ENCODE data around the gene MIER2. TPM values are rescaled to one million over a fixed set of nuclear protein-coding genes. Genes with fewer than 3 reads are reported as not detected.
A peak's percentile ranks its signal among the peaks of the same experiment; 100 is the strongest.

Gene MIER2
- total RNA-seq, 2 donors from 2014 or later = 3.1 to 9.6 TPM

DNA sequence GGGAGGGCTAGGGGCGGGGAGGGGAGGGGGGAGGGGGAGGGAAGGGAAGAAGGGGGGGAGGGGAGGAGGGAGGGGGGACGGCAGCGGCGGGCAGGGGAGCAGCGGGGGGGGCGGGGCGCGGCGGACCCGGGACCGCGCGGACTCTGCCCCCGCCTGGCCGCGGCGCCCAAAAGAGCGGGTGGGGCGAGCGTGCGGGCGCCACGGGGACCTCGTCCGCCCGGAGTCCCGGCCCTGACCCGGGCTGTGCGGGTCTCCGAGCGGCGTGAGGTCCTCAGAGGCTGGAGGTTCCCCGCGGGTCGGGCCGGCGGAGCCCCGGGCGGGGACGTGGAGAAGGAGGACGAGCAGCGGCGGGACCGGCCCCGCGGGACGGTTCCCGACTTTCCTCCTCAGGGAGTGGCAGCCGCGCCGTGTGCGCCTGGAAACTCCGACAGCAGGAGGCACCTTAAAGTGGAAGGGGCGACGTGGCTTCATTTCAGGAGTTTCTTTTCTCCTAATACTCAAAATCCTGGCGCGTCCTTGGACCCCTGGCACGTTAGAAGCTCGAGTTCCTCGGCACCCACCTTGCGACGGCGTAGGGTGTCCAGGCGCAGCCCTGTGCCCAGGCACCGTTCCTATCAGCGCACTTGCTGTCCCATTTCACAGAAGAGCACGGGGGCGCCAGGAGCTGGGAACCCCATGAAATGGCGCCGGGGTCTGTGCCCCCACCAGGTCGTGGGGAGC lies 52.9 kb downstream of the MIER2 start:
- intact Hi-C loops (cut with DNase I) = no loop called here
- 29 to 67% methylated on average over 3 to 58 of the region's 71 CpGs for WGBS, 2 donors
- H3K27ac ChIP-seq = peak overlapping the region; percentile 55 to 69 (median 60)
- H3K9me3 ChIP-seq = no peaks in the 10 kb centered on the region
- no peak overlapping the region for H3K4me3 ChIP-seq
- no peaks in the 10 kb centered on the region for H3K36me3 ChIP-seq (replicated peaks in 1 of 2; ENCODE audit: insufficient read depth in 1 of 2, low read depth in 2 of 2)
- TF ChIP-seq, protein P1, sequence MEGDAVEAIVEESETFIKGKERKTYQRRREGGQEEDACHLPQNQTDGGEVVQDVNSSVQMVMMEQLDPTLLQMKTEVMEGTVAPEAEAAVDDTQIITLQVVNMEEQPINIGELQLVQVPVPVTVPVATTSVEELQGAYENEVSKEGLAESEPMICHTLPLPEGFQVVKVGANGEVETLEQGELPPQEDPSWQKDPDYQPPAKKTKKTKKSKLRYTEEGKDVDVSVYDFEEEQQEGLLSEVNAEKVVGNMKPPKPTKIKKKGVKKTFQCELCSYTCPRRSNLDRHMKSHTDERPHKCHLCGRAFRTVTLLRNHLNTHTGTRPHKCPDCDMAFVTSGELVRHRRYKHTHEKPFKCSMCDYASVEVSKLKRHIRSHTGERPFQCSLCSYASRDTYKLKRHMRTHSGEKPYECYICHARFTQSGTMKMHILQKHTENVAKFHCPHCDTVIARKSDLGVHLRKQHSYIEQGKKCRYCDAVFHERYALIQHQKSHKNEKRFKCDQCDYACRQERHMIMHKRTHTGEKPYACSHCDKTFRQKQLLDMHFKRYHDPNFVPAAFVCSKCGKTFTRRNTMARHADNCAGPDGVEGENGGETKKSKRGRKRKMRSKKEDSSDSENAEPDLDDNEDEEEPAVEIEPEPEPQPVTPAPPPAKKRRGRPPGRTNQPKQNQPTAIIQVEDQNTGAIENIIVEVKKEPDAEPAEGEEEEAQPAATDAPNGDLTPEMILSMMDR (IDR thresholded peaks at IDR 0.05) = no peak
- no peak for TF ChIP-seq POLR2A (IDR thresholded peaks at IDR 0.05)
- peaks cover 52% of the 10 kb centered on the region for H3K4me1 ChIP-seq
- H3K27me3 ChIP-seq = peaks cover 0 to 15% of the 10 kb centered on the region in 2 donors
- no peak for ATAC-seq
- peak in 1 of 4 donors; percentile 58 for DNase-seq

DNA sequence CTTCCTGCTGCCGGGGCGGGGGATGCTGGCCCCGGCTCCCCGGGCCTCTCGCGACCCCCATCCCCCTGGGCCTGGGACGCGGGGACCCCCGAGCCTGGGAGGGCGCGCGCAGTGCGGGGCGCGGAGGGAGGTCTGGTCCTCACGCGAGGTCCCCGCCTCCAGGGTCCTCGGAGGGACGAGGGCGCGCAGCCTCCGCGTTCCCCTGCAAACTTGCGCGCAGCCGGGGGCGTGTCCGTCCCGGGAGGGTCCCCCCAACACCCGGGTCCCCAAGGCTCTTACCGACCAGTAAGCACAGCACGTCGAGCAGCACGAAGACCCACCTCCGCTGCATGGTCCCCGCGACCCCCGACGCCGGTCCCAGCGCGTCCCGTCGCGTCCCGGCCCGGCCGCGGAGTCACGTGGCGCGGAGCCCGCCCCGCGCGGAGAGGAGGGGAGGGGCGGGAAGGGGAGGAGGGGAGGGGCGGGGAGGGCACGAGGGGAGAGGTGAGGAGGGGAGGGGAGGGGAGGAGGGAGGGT lies 53.5 kb downstream of the MIER2 start, which contains the start of gene PLPP2:
TSS of gene PLPP2 (minus strand) at position 398 of the 516 bp plus-strand sequence. CDS start at position 331, 67 bp downstream.
- TF ChIP-seq, protein P1 (IDR thresholded peaks at IDR 0.05) = no peak
- peak in 1 of 3 donors; percentile 35 for TF ChIP-seq POLR2A (IDR thresholded peaks at IDR 0.05)
- 2% methylated on average over 16 of the region's 60 CpGs; no CpG with 5 or more reads in 1 of the 2 donors for WGBS, 2 donors
- Histone ChIP-seq H3K27me3 (peaks cover 0 to 15% of the 10 kb centered on the region in 2 donors), H3K27ac (peak within 1 kb of the TSS; percentile 86 to 97 (median 92)), H3K4me3 (peak within 1 kb of the TSS in 1 of 2 donors; percentile 0), H3K36me3 (replicated peaks in 1 of 2; ENCODE audit: insufficient read depth in 1 of 2, low read depth in 2 of 2) (no peaks in the 10 kb centered on the region), H3K4me1 (peaks cover 52% of the 10 kb centered on the region), H3K9me3 (no peaks in the 10 kb centered on the region)
- peak; percentile 19 for ATAC-seq
- peak in 1 of 4 donors; percentile 33 for DNase-seq
- intact Hi-C loops (cut with DNase I) = no loop called here

DNA sequence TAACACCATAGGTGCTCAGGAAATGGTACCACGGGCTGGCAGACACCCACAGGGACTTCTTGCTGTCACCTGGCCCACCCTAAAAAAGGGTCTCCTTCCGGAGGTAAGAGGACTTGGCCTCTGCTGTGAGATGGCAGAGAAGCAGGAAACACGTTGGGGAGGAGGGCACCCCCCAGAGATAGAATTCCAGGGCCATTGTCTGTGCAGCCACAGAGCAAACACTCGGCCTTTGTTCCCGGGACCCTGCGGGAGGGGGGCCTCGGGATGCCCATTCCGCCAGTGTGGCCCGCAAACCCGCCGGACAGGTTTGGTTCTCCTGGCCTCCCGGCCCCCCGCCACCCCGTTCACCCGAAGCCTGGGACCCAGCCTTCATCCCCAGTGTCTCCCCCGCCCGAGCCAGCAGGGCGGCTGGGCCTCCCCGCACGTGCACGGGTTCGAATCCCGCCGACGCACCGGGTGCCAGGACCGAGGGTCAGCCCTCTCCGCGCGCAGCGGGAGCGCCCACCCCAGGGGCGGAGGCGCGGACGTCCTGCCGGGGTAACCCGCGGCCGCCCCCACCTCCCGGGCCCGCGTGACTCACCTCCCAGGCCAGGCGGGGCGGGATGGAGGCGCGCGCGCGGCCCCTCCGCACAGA lies 54.1 kb downstream of the MIER2 start:
- no peaks in the 10 kb centered on the region for H3K9me3 ChIP-seq
- H3K27ac ChIP-seq = peak overlapping the region; percentile 86 to 97 (median 92)
- intact Hi-C loops (cut with DNase I) = no loop called here
- H3K36me3 ChIP-seq (replicated peaks in 1 of 2; ENCODE audit: insufficient read depth in 1 of 2, low read depth in 2 of 2) = no peaks in the 10 kb centered on the region
- H3K27me3 ChIP-seq = peaks cover 0 to 15% of the 10 kb centered on the region in 2 donors
- WGBS, 2 donors = 0 to 3% methylated on average over 1 to 26 of the region's 51 CpGs
- ATAC-seq = peak; percentile 78
- peak overlapping the region in 1 of 2 donors; percentile 0 for H3K4me3 ChIP-seq
- peak; percentile 78 to 92 (median 84) for DNase-seq
- H3K4me1 ChIP-seq = peaks cover 49% of the 10 kb centered on the region
- TF ChIP-seq POLR2A (IDR thresholded peaks at IDR 0.05) = peak in 2 of 3 donors; percentile 13 to 30
- TF ChIP-seq, protein P1 (IDR thresholded peaks at IDR 0.05) = no peak

GRCh38 chr19:289651-290371 lies 54.8 kb downstream of the MIER2 start:
- WGBS, 2 donors = 41 to 52% methylated on average over 26 of the region's 26 CpGs
- H3K9me3 ChIP-seq = no peaks in the 10 kb centered on the region
- TF ChIP-seq POLR2A (IDR thresholded peaks at IDR 0.05) = peak; percentile 16 to 61 (median 60)
- TF ChIP-seq, protein P1 (IDR thresholded peaks at IDR 0.05) = no peak
- ATAC-seq = peak; percentile 76
- peak overlapping the region; percentile 86 to 97 (median 92) for H3K27ac ChIP-seq
- peak; percentile 59 to 92 (median 76) for DNase-seq
- H3K4me1 ChIP-seq = peaks cover 43% of the 10 kb centered on the region
- intact Hi-C loops (cut with DNase I) = no loop called here
- H3K36me3 ChIP-seq (replicated peaks in 1 of 2; ENCODE audit: insufficient read depth in 1 of 2, low read depth in 2 of 2) = no peaks in the 10 kb centered on the region
- peaks cover 0 to 15% of the 10 kb centered on the region in 2 donors for H3K27me3 ChIP-seq
- no peak overlapping the region for H3K4me3 ChIP-seq

Measured in body of pancreas (tissue), 4 donors.